GM23338 (cell line): ENCODE results near the gene RIC1. TPM values are rescaled to one million over a fixed set of nuclear protein-coding genes. Genes with fewer than 3 reads are reported as not detected.

ENCODE experiments used
- ATAC-seq: fragments of 200-7000 bp; cut with Tn5 transposase; 3 replicates; pipeline ENCODE4 v1.9.1; 2020
- DNase-seq: peaks from one replicate; pipeline ENCODE4 v3.0.0-alpha.2; 2015; ENCODE audit warnings: low spot score
- H2AFZ ChIP-seq: fragments of 200-600 bp; sonication (generic); 2 replicates; pipeline ENCODE4 v1.8.0; 2016; ENCODE audit warnings: antibody characterized with exemption, mild to moderate bottlenecking, moderate library complexity
- H3F3A ChIP-seq: fragments of 200-600 bp; sonication (generic); replicated peaks from 2 replicates; pipeline ENCODE4 v1.8.0; 2017; ENCODE audit warnings: antibody characterized with exemption, mixed run types, low read depth
- H3K27ac ChIP-seq: fragments of 200-600 bp; sonication (generic); 2 replicates; pipeline ENCODE4 v1.6.1; 2016; ENCODE audit warnings: low read depth
- H3K27me3 ChIP-seq: fragments of 200-600 bp; sonication (generic); 2 replicates; pipeline ENCODE4 v1.8.0; 2016; ENCODE audit warnings: mild to moderate bottlenecking, mixed run types, moderate library complexity; ENCODE audit not compliant: insufficient read depth
- H3K36me3 ChIP-seq: fragments of 200-600 bp; sonication (generic); 2 replicates; pipeline ENCODE4 v1.8.0; 2016; ENCODE audit warnings: mild to moderate bottlenecking; ENCODE audit not compliant: insufficient read depth
- H3K4me1 ChIP-seq: fragments of 200-600 bp; sonication (generic); 2 replicates; pipeline ENCODE4 v1.8.0; 2016; ENCODE audit warnings: mild to moderate bottlenecking, moderate library complexity; ENCODE audit not compliant: insufficient read depth
- H3K4me2 ChIP-seq: fragments of 200-600 bp; sonication (generic); 2 replicates; pipeline ENCODE4 v1.7.1; 2017; ENCODE audit warnings: mixed run types
- H3K4me3 ChIP-seq: fragments of 200-600 bp; sonication (generic); 2 replicates; pipeline ENCODE4 v1.6.1; 2016; ENCODE audit warnings: mixed run types
- H3K79me2 ChIP-seq: fragments of 200-600 bp; sonication (generic); replicated peaks from 2 replicates; pipeline ENCODE4 v1.8.0; 2017; ENCODE audit warnings: mild to moderate bottlenecking; ENCODE audit not compliant: insufficient read depth
- H3K9me2 ChIP-seq: fragments of 200-600 bp; sonication (generic); 2 replicates; pipeline ENCODE4 v1.8.0; 2017; ENCODE audit not compliant: insufficient read depth
- H4K20me1 ChIP-seq: fragments of 200-600 bp; sonication (generic); replicated peaks from 2 replicates; pipeline ENCODE4 v1.8.0; 2017; ENCODE audit warnings: mild to moderate bottlenecking; ENCODE audit not compliant: insufficient read depth
- H3K27ac Mint-ChIP-seq: 2 replicates; pipeline ENCODE4 v1.8.0; 2020; ENCODE audit warnings: inconsistent platforms, mild to moderate bottlenecking, moderate library complexity, mixed read lengths
- H3K27me3 Mint-ChIP-seq: 3 replicates; pipeline ENCODE4 v1.8.0; 2022; ENCODE audit warnings: low read depth, mild to moderate bottlenecking, moderate library complexity, mixed read lengths, inconsistent platforms; ENCODE audit not compliant: insufficient read depth, poor library complexity
- H3K36me3 Mint-ChIP-seq: 3 replicates; pipeline ENCODE4 v1.8.0; 2021; ENCODE audit warnings: low read depth, mild to moderate bottlenecking, inconsistent platforms, moderate library complexity, mixed read lengths
- H3K4me1 Mint-ChIP-seq: 3 replicates; pipeline ENCODE4 v1.8.0; 2020; ENCODE audit warnings: mild to moderate bottlenecking, inconsistent platforms, mixed read lengths
- H3K4me3 Mint-ChIP-seq: 3 replicates; pipeline ENCODE4 v1.8.0; 2021; ENCODE audit warnings: moderate library complexity, mild to moderate bottlenecking, inconsistent platforms, mixed read lengths
- H3K9me3 Mint-ChIP-seq: 3 replicates; pipeline ENCODE4 v1.8.0; 2020; ENCODE audit warnings: moderate library complexity, mild to moderate bottlenecking, inconsistent platforms, mixed read lengths
- EZH2 ChIP-seq: fragments of 200-600 bp; sonication (generic); IDR thresholded peaks from one replicate; pipeline ENCODE4 v1.8.0; 2017; ENCODE audit warnings: antibody characterized with exemption, mild to moderate bottlenecking, low read depth; ENCODE audit not compliant: unreplicated experiment
- EZH2phosphoT487 ChIP-seq: fragments of 200-600 bp; sonication (generic); IDR thresholded peaks from one replicate; pipeline ENCODE4 v1.8.1; 2018; ENCODE audit warnings: antibody characterized with exemption; ENCODE audit not compliant: unreplicated experiment
- NANOG ChIP-seq: IDR thresholded peaks from 2 replicates; pipeline ENCODE4 v1.6.1; 2016; ENCODE audit warnings: antibody characterized with exemption, borderline replicate concordance
- STAT1 ChIP-seq: IDR thresholded peaks from one replicate; pipeline ENCODE4 v1.6.1; 2016; ENCODE audit warnings: antibody characterized with exemption; ENCODE audit not compliant: unreplicated experiment
- ZNF114 ChIP-seq: fragments of 250-450 bp; sonication (Bioruptor Pico); IDR thresholded peaks from 2 replicates; pipeline ENCODE4 v1.5.0; 2020; ENCODE audit warnings: mild to moderate bottlenecking, moderate library complexity
- ZNF331 ChIP-seq: fragments of 250-450 bp; sonication (Bioruptor Pico); IDR thresholded peaks from 2 replicates; pipeline ENCODE4 v1.5.0; 2020; ENCODE audit warnings: low read depth, mild to moderate bottlenecking, moderate library complexity
- polyA plus RNA-seq: library from polyadenylated mRNA; unstranded; fragments of >200 nt; fragmentation: Nextera tagmentation; extraction: Ambion mirVana; gene quantifications from 2 replicates; pipeline ENCODE4 v1.2.1, GENCODE V29; 2016
- total RNA-seq: library from RNA; depleted of rRNA; stranded (reverse); fragments of >200 nt; shearing (Covaris generic); gene quantifications from 2 replicates; pipeline ENCODE4 v1.2.3, GENCODE V29; 2014
- TF ChIP-seq, protein P1 (sequence below), 2 experiments: fragments of 200-600 bp in 1 of 2; sonication (generic) in 1 of 2; conservative IDR thresholded peaks; 2 replicates each; pipeline versions ENCODE4 v1.5.1 to v1.6.1; 2016 to 2017; ENCODE audit warnings: antibody characterized with exemption in 2 of 2, low read depth in 2 of 2, mild to moderate bottlenecking in 2 of 2, moderate library complexity in 1 of 2
- TF ChIP-seq, protein P2 (sequence below): fragments of 250-450 bp; sonication (Bioruptor Pico); IDR thresholded peaks from 2 replicates; pipeline ENCODE4 v1.5.0; 2020; ENCODE audit warnings: mild to moderate bottlenecking, moderate library complexity

The RIC1 gene
- total and polyA plus RNA-seq, 2 experiments from 2014 or later = 7.8 to 34.9 TPM

DNA sequence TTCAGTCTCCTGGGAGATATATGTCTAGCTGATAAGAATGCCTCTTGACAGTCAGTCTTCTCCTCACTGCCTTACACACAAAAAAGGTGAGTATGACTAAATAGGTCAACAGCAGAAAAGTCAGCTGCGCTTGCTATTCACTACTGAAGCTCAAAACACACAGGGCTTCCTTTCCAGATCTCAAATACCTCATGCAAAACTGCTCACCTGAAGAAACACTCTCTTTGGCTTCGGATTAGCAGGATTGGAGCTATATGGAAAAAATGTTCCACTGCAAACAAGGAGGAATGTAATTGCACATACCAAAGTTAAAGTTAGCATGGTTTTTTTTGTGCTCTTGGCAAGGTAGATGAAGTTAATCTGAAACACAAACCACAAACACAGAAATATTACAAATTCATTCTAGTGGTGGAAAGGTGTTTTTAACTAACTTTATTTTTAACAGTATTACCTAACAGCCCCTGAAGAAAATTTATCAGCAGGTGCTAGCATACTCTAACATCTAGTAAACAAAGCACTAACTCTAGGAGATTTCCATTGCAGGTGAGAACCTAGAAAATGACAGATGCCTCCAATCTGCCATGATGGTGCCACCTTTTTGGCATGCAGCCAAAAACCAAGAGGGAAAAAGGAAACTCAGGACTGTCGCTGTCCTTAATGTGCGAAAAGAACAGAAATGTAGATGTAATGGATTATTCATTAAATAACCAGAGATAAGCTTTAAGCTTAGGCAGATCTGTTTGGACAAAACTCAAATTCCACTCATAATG lies 172.2 kb downstream of the RIC1 start:
- Histone ChIP-seq H3K27me3 (no peaks in the 10 kb centered on the region), H4K20me1 (no peaks in the 10 kb centered on the region; the same call in 1 of the 2 replicates), H3K36me3 (no peaks in the 10 kb centered on the region), H3K79me2 (no peaks in the 10 kb centered on the region), H3K4me3 (no peak overlapping the region), H2AFZ (no peak overlapping the region), H3K9me2 (no peaks in the 10 kb centered on the region), H3K4me1 (no peaks in the 10 kb centered on the region), H3K27ac (no peak overlapping the region), H3F3A (no peaks in the 10 kb centered on the region), H3K4me2 (no peak overlapping the region)
- no peak for ATAC-seq
- Mint-ChIP-seq H3K9me3 (no peaks in the 10 kb centered on the region), H3K36me3 (peaks cover 8% of the 10 kb centered on the region; the same call in 1 of the 3 replicates), H3K4me3 (no peak overlapping the region), H3K27ac (no peak overlapping the region), H3K27me3 (no peaks in the 10 kb centered on the region), H3K4me1 (no peaks in the 10 kb centered on the region)
- no peak for DNase-seq
- TF ChIP-seq NANOG (no peak), EZH2 (no peak), STAT1 (no peak)

DNA sequence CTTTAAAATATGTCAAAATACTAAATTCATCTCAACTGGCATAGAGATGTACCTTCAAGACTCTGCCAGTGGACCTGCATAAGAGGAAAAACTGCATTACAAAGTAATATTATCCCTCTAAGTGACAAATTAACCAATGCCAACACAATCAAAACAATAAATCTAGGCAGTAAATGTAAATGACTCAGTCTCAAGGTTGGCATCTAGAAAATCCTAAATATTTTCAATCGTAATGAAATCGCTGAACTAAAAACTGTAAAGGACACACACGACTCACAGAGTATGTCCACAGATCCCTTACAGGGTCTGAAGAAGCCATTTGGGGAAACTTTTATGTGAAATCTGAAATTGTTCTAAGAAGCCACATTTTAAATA lies 172.8 kb downstream of the RIC1 start:
- Histone ChIP-seq H3F3A (no peaks in the 10 kb centered on the region), H3K36me3 (no peaks in the 10 kb centered on the region), H3K4me2 (no peak overlapping the region), H3K9me2 (no peaks in the 10 kb centered on the region), H3K4me1 (no peaks in the 10 kb centered on the region), H3K79me2 (no peaks in the 10 kb centered on the region), H3K27me3 (no peaks in the 10 kb centered on the region), H4K20me1 (no peaks in the 10 kb centered on the region; the same call in 1 of the 2 replicates), H3K27ac (no peak overlapping the region), H2AFZ (no peak overlapping the region), H3K4me3 (no peak overlapping the region)
- Mint-ChIP-seq H3K4me3 (no peak overlapping the region), H3K4me1 (no peaks in the 10 kb centered on the region), H3K27me3 (no peaks in the 10 kb centered on the region), H3K36me3 (peaks cover 3% of the 10 kb centered on the region; the same call in 1 of the 3 replicates), H3K9me3 (no peaks in the 10 kb centered on the region), H3K27ac (no peak overlapping the region)
- ATAC-seq = no peak
- TF ChIP-seq EZH2 (no peak), EZH2phosphoT487 (no peak)
- DNase-seq = no peak

DNA sequence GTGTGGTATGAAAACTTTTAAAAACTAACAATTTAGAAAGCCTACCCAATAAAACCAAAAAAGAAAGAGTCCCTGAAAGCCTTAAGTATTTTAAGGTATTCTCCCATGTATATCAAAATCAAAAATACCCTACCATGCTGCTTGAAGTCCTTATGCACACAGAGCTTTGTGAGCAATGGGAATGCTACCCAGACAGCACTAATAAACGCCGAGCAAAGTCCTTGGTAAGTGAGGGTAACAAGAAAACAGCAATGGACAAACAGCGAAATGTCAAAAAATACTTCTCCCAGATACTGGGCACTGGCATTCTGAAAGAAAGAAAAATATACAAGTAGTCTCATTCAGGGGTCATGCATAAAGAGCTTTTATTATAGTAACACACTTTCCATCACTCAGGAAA lies 176.6 kb downstream of the RIC1 start:
- Histone ChIP-seq H2AFZ (no peak overlapping the region), H3F3A (no peaks in the 10 kb centered on the region), H3K4me1 (no peaks in the 10 kb centered on the region), H4K20me1 (no peaks in the 10 kb centered on the region), H3K4me2 (no peak overlapping the region), H3K27ac (no peak overlapping the region), H3K9me2 (no peaks in the 10 kb centered on the region), H3K4me3 (no peak overlapping the region), H3K36me3 (no peaks in the 10 kb centered on the region), H3K27me3 (no peaks in the 10 kb centered on the region), H3K79me2 (no peaks in the 10 kb centered on the region)
- H3K4me3 Mint-ChIP-seq = no peak overlapping the region
- ATAC-seq = no peak
- no peaks in the 10 kb centered on the region for H3K4me1 Mint-ChIP-seq
- no peaks in the 10 kb centered on the region for H3K9me3 Mint-ChIP-seq
- no peak for DNase-seq
- H3K27me3 Mint-ChIP-seq = no peaks in the 10 kb centered on the region
- peaks cover 5% of the 10 kb centered on the region; the same call in 2 of the 3 replicates for H3K36me3 Mint-ChIP-seq
- no peak overlapping the region for H3K27ac Mint-ChIP-seq
- TF ChIP-seq, protein P1, sequence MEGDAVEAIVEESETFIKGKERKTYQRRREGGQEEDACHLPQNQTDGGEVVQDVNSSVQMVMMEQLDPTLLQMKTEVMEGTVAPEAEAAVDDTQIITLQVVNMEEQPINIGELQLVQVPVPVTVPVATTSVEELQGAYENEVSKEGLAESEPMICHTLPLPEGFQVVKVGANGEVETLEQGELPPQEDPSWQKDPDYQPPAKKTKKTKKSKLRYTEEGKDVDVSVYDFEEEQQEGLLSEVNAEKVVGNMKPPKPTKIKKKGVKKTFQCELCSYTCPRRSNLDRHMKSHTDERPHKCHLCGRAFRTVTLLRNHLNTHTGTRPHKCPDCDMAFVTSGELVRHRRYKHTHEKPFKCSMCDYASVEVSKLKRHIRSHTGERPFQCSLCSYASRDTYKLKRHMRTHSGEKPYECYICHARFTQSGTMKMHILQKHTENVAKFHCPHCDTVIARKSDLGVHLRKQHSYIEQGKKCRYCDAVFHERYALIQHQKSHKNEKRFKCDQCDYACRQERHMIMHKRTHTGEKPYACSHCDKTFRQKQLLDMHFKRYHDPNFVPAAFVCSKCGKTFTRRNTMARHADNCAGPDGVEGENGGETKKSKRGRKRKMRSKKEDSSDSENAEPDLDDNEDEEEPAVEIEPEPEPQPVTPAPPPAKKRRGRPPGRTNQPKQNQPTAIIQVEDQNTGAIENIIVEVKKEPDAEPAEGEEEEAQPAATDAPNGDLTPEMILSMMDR (conservative IDR thresholded peaks at IDR 0.05; ENCODE audit: low read depth in 2 of 2) = no peak
- TF ChIP-seq ZNF331 (CRISPR knock-in tag) = no peak
- TF ChIP-seq, protein P2, sequence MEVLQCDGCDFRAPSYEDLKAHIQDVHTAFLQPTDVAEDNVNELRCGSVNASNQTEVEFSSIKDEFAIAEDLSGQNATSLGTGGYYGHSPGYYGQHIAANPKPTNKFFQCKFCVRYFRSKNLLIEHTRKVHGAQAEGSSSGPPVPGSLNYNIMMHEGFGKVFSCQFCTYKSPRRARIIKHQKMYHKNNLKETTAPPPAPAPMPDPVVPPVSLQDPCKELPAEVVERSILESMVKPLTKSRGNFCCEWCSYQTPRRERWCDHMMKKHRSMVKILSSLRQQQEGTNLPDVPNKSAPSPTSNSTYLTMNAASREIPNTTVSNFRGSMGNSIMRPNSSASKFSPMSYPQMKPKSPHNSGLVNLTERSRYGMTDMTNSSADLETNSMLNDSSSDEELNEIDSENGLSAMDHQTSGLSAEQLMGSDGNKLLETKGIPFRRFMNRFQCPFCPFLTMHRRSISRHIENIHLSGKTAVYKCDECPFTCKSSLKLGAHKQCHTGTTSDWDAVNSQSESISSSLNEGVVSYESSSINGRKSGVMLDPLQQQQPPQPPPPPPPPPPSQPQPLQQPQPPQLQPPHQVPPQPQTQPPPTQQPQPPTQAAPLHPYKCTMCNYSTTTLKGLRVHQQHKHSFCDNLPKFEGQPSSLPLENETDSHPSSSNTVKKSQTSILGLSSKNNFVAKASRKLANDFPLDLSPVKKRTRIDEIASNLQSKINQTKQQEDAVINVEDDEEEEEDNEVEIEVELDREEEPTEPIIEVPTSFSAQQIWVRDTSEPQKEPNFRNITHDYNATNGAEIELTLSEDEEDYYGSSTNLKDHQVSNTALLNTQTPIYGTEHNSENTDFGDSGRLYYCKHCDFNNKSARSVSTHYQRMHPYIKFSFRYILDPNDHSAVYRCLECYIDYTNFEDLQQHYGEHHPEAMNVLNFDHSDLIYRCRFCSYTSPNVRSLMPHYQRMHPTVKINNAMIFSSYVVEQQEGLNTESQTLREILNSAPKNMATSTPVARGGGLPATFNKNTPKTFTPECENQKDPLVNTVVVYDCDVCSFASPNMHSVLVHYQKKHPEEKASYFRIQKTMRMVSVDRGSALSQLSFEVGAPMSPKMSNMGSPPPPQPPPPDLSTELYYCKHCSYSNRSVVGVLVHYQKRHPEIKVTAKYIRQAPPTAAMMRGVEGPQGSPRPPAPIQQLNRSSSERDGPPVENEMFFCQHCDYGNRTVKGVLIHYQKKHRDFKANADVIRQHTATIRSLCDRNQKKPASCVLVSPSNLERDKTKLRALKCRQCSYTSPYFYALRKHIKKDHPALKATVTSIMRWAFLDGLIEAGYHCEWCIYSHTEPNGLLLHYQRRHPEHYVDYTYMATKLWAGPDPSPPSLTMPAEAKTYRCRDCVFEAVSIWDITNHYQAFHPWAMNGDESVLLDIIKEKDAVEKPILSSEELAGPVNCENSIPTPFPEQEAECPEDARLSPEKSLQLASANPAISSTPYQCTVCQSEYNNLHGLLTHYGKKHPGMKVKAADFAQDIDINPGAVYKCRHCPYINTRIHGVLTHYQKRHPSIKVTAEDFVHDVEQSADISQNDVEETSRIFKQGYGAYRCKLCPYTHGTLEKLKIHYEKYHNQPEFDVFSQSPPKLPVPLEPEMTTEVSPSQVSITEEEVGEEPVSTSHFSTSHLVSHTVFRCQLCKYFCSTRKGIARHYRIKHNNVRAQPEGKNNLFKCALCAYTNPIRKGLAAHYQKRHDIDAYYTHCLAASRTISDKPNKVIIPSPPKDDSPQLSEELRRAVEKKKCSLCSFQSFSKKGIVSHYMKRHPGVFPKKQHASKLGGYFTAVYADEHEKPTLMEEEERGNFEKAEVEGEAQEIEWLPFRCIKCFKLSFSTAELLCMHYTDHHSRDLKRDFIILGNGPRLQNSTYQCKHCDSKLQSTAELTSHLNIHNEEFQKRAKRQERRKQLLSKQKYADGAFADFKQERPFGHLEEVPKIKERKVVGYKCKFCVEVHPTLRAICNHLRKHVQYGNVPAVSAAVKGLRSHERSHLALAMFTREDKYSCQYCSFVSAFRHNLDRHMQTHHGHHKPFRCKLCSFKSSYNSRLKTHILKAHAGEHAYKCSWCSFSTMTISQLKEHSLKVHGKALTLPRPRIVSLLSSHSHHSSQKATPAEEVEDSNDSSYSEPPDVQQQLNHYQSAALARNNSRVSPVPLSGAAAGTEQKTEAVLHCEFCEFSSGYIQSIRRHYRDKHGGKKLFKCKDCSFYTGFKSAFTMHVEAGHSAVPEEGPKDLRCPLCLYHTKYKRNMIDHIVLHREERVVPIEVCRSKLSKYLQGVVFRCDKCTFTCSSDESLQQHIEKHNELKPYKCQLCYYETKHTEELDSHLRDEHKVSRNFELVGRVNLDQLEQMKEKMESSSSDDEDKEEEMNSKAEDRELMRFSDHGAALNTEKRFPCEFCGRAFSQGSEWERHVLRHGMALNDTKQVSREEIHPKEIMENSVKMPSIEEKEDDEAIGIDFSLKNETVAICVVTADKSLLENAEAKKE (CRISPR knock-in tag) = no peak
- no peak for TF ChIP-seq ZNF114 (CRISPR knock-in tag)
- TF ChIP-seq EZH2 = no peak
- no peak for TF ChIP-seq STAT1
